SU-DHL-6 (cell line): ENCODE results near the gene TSGA10IP.
A peak's percentile ranks its signal among the peaks of the same experiment; 100 is the strongest.

Experiments used
- H2AFZ ChIP-seq: fragments of 200-600 bp; sonication (generic); 2 replicates; pipeline ENCODE4 v1.6.1; 2014; ENCODE audit warnings: low read depth, mild to moderate bottlenecking, moderate library complexity, mixed read lengths, antibody characterized with exemption, low read length; ENCODE audit not compliant: severe bottlenecking
- H3F3A ChIP-seq: fragments of 200-600 bp; shearing (Covaris generic); 2 replicates; pipeline ENCODE4 v1.6.0; 2016; ENCODE audit warnings: antibody characterized with exemption, mild to moderate bottlenecking; ENCODE audit not compliant: insufficient read depth
- H3K27ac ChIP-seq: fragments of 200-600 bp; sonication (generic); 2 replicates; pipeline ENCODE4 v1.5.1; 2016; ENCODE audit warnings: low read depth, mild to moderate bottlenecking, low read length, moderate library complexity, mixed read lengths
- H3K27me3 ChIP-seq: fragments of 200-600 bp; sonication (generic), shearing (Covaris generic); 2 replicates; pipeline ENCODE4 v1.6.0; 2014; ENCODE audit warnings: mild to moderate bottlenecking, low read length
- H3K36me3 ChIP-seq: fragments of 200-600 bp; sonication (generic); 2 replicates; pipeline ENCODE4 v1.6.1; 2014; ENCODE audit warnings: mild to moderate bottlenecking, low read length, mixed read lengths
- H3K4me2 ChIP-seq: fragments of 300-600, 200-600 bp; shearing (Covaris generic), sonication (generic); 2 replicates; pipeline ENCODE4 v1.6.0; 2014; ENCODE audit warnings: low read length, low read depth, mild to moderate bottlenecking; ENCODE audit not compliant: poor library complexity, severe bottlenecking
- H3K4me3 ChIP-seq: fragments of 200-600 bp; sonication (generic); 2 replicates; pipeline ENCODE4 v1.5.1; 2014; ENCODE audit warnings: antibody characterized with exemption, low read length, mild to moderate bottlenecking, mixed read lengths; ENCODE audit not compliant: insufficient read depth, poor library complexity, severe bottlenecking
- H3K79me2 ChIP-seq: fragments of 200-600 bp; sonication (generic); 2 replicates; pipeline ENCODE4 v1.6.1; 2014; ENCODE audit warnings: mild to moderate bottlenecking, low read length, moderate library complexity; ENCODE audit not compliant: insufficient read depth
- H3K9ac ChIP-seq: fragments of 200-600 bp; sonication (generic); 2 replicates; pipeline ENCODE4 v1.7.0; 2014; ENCODE audit warnings: mild to moderate bottlenecking, low read length
- H3K9me2 ChIP-seq: fragments of 200-600 bp; sonication (generic); replicated peaks from 2 replicates; pipeline ENCODE4 v1.6.1; 2014; ENCODE audit warnings: low read length; ENCODE audit not compliant: insufficient read depth
- H3K9me3 ChIP-seq: fragments of 200-600 bp; sonication (generic); 2 replicates; pipeline ENCODE4 v1.6.1; 2014; ENCODE audit warnings: low read length, mixed read lengths; ENCODE audit not compliant: insufficient read depth
- H4K20me1 ChIP-seq: fragments of 200-600 bp; sonication (generic); 2 replicates; pipeline ENCODE4 v1.6.1; 2014; ENCODE audit warnings: low read depth, mild to moderate bottlenecking, antibody characterized with exemption, low read length, moderate library complexity, mixed read lengths
- CTCF ChIP-seq: fragments of 200-600 bp; sonication (generic); IDR thresholded peaks from one replicate; pipeline ENCODE4 v1.5.1; 2017; ENCODE audit warnings: antibody characterized with exemption, mild to moderate bottlenecking, low read length, moderate library complexity; ENCODE audit not compliant: insufficient read depth, poor library complexity, severe bottlenecking
- EZH2phosphoT487 ChIP-seq: fragments of 200-600 bp; sonication (generic), shearing (Covaris generic); conservative IDR thresholded peaks from 2 replicates; pipeline ENCODE4 v1.6.1; 2018; ENCODE audit warnings: mild to moderate bottlenecking, antibody characterized with exemption, low read length, moderate library complexity, mixed read lengths

The TSGA10IP gene

GRCh38 chr11:65962141-65962564, 16.9 kb downstream of the TSGA10IP start:
- Histone ChIP-seq H3K4me2 (peak overlapping the region; percentile 96), H3F3A (no peaks in the 10 kb centered on the region), H3K9ac (peak overlapping the region; percentile 97), H4K20me1 (0 out of 2 replicates have a peak, but pooled peaks cover 3% of the 10 kb centered on the region), H3K4me3 (peak overlapping the region; percentile 98), H3K9me3 (no peaks in the 10 kb centered on the region), H3K27me3 (no peaks in the 10 kb centered on the region), H3K9me2 (no peaks in the 10 kb centered on the region), H3K79me2 (peaks cover 30% of the 10 kb centered on the region), H3K36me3 (no peaks in the 10 kb centered on the region; the same call in 1 of the 2 replicates), H2AFZ (no peak overlapping the region), H3K27ac (no peak overlapping the region)
- TF ChIP-seq CTCF (no peak), EZH2phosphoT487 (no peak)

- H3K36me3 ChIP-seq, result no peaks in the 10 kb centered on the region; the same call in 1 of the 2 replicates
- H3K27ac ChIP-seq, result no peak overlapping the region
- no peak overlapping the region for H3K9ac ChIP-seq
- H4K20me1 ChIP-seq, result 0 out of 2 replicates have a peak, but pooled peaks cover 3% of the 10 kb centered on the region
- H3K9me3 ChIP-seq, result no peaks in the 10 kb centered on the region
- peaks cover 30% of the 10 kb centered on the region for H3K79me2 ChIP-seq
- no peak overlapping the region for H3K4me3 ChIP-seq
- H3F3A ChIP-seq, result no peaks in the 10 kb centered on the region
- H3K9me2 ChIP-seq, result no peaks in the 10 kb centered on the region
- TF ChIP-seq CTCF (no peak), EZH2phosphoT487 (no peak)
- H2AFZ ChIP-seq, result no peak overlapping the region
- no peaks in the 10 kb centered on the region for H3K27me3 ChIP-seq
- no peak overlapping the region for H3K4me2 ChIP-seq
Observed at GRCh38 chr11:65964906-65965305, 19.6 kb downstream of the TSGA10IP start.

- Histone ChIP-seq H3K36me3 (no peaks in the 10 kb centered on the region; the same call in 1 of the 2 replicates), H2AFZ (no peak overlapping the region), H3K79me2 (peaks cover 30% of the 10 kb centered on the region), H3K27ac (no peak overlapping the region), H3K4me2 (no peak overlapping the region), H3K9ac (no peak overlapping the region), H3K4me3 (no peak overlapping the region), H3F3A (no peaks in the 10 kb centered on the region), H4K20me1 (0 out of 2 replicates have a peak, but pooled peaks cover 3% of the 10 kb centered on the region), H3K27me3 (no peaks in the 10 kb centered on the region), H3K9me2 (no peaks in the 10 kb centered on the region), H3K9me3 (no peaks in the 10 kb centered on the region)
- TF ChIP-seq CTCF, result no peak
- no peak for TF ChIP-seq EZH2phosphoT487
Observed at GRCh38 chr11:65965986-65966762, 20.9 kb downstream of the TSGA10IP start.
